Osteoblast (primary cell): ENCODE results near the gene TEX48. TPM values are rescaled to one million over a fixed set of nuclear protein-coding genes. Genes with fewer than 3 reads are reported as not detected.

Experiments
- DNase-seq: peaks from one replicate; pipeline ENCODE4 v3.0.0; 2011; ENCODE audit warnings: low spot score, mixed read lengths; ENCODE audit not compliant: insufficient read length; ENCODE audit errors: missing footprints
- H2AFZ ChIP-seq: 2 replicates; pipeline ENCODE4 v1.6.0; 2011; ENCODE audit warnings: mild to moderate bottlenecking, low read length
- H3K27ac ChIP-seq: 2 replicates; pipeline ENCODE4 v1.5.1; 2011; ENCODE audit warnings: mild to moderate bottlenecking, low read depth, low read length, moderate library complexity
- H3K27me3 ChIP-seq: 2 replicates; pipeline ENCODE4 v1.6.0; 2012; ENCODE audit warnings: mild to moderate bottlenecking, control low read depth, inconsistent platforms, low read length, moderate library complexity; ENCODE audit not compliant: insufficient read depth
- H3K36me3 ChIP-seq: 2 replicates; pipeline ENCODE4 v1.5.1; 2011; ENCODE audit warnings: mild to moderate bottlenecking, low read length, control low read depth, moderate library complexity; ENCODE audit not compliant: insufficient read depth
- H3K4me1 ChIP-seq: 2 replicates; pipeline ENCODE4 v1.5.1; 2011; ENCODE audit warnings: mild to moderate bottlenecking, low read length, control low read depth, moderate library complexity; ENCODE audit not compliant: insufficient read depth
- H3K4me2 ChIP-seq: 2 replicates; pipeline ENCODE4 v1.6.0; 2011; ENCODE audit warnings: mild to moderate bottlenecking, low read length; ENCODE audit not compliant: insufficient read depth
- H3K4me3 ChIP-seq: fragments of 200-600 bp; sonication (generic); 3 replicates; pipeline ENCODE4 v1.5.1; 2012; ENCODE audit warnings: mild to moderate bottlenecking, low read length, inconsistent platforms; ENCODE audit not compliant: insufficient read depth
- H3K79me2 ChIP-seq: 2 replicates; pipeline ENCODE4 v1.6.0; 2012; ENCODE audit warnings: mild to moderate bottlenecking, low read length, control low read depth, inconsistent platforms; ENCODE audit not compliant: insufficient read depth
- H3K9me3 ChIP-seq: 2 replicates; pipeline ENCODE4 v1.5.1; 2011; ENCODE audit warnings: low read depth, low read length, control low read depth
- H4K20me1 ChIP-seq: 2 replicates; pipeline ENCODE4 v1.6.0; 2012; ENCODE audit warnings: mild to moderate bottlenecking, low read length, control low read depth; ENCODE audit not compliant: insufficient read depth
- total RNA-seq: library from RNA; depleted of rRNA; stranded (reverse); fragments of >200 nt; gene quantifications from 2 replicates; pipeline ENCODE4 v1.2.3, GENCODE V29; 2012
- TF ChIP-seq, protein P1 (sequence below): IDR thresholded peaks from 2 replicates; pipeline ENCODE4 v1.5.1; 2011; ENCODE audit warnings: mild to moderate bottlenecking, low read depth, low read length, moderate library complexity; ENCODE audit errors: extremely low read depth

TEX48 gene
- total RNA-seq, 1 donor: not detected

DNA sequence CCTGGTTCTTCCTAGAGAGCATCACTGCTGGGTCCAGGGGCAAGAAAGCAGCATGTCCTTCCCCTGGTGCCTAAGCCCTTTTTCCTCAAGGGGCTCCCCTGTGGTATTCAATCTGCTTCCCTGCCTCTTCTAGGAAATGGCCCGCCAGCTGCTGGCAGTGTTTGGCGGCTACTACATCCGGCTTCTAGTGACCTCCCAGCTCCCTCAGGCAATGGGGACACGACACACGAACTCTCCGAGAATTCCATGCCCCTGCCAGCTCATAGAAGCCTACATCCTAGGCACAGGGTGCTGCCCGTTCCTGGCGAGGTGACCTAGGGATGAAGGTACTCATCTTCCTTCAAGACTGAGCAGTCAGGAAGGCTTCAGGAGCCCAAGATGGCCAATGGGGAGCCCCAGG, 39.0 kb downstream of the TEX48 start:
- peaks cover 16% of the 10 kb centered on the region for H3K36me3 ChIP-seq
- H3K79me2 ChIP-seq: no peaks in the 10 kb centered on the region

GRCh38 chr9:114641967-114642366, 40.0 kb downstream of the TEX48 start:
- H2AFZ ChIP-seq: no peak overlapping the region
- H3K4me1 ChIP-seq: no peaks in the 10 kb centered on the region
- TF ChIP-seq, protein P1, sequence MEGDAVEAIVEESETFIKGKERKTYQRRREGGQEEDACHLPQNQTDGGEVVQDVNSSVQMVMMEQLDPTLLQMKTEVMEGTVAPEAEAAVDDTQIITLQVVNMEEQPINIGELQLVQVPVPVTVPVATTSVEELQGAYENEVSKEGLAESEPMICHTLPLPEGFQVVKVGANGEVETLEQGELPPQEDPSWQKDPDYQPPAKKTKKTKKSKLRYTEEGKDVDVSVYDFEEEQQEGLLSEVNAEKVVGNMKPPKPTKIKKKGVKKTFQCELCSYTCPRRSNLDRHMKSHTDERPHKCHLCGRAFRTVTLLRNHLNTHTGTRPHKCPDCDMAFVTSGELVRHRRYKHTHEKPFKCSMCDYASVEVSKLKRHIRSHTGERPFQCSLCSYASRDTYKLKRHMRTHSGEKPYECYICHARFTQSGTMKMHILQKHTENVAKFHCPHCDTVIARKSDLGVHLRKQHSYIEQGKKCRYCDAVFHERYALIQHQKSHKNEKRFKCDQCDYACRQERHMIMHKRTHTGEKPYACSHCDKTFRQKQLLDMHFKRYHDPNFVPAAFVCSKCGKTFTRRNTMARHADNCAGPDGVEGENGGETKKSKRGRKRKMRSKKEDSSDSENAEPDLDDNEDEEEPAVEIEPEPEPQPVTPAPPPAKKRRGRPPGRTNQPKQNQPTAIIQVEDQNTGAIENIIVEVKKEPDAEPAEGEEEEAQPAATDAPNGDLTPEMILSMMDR: no peak
- peaks cover 16% of the 10 kb centered on the region for H3K36me3 ChIP-seq
- no peak for DNase-seq
- H3K4me3 ChIP-seq: no peak overlapping the region
- H3K27ac ChIP-seq: no peak overlapping the region
- no peaks in the 10 kb centered on the region for H4K20me1 ChIP-seq
- H3K27me3 ChIP-seq: no peaks in the 10 kb centered on the region
- no peaks in the 10 kb centered on the region for H3K79me2 ChIP-seq
- H3K9me3 ChIP-seq: no peaks in the 10 kb centered on the region
- no peak overlapping the region for H3K4me2 ChIP-seq

More for the DNA sequence above, 39.0 kb downstream of the TEX48 start:
- TF ChIP-seq, protein P1: no peak
- H3K27me3 ChIP-seq: no peaks in the 10 kb centered on the region
- H4K20me1 ChIP-seq: no peaks in the 10 kb centered on the region
- H3K4me3 ChIP-seq: no peak overlapping the region
- H2AFZ ChIP-seq: no peak overlapping the region
- H3K4me1 ChIP-seq: no peaks in the 10 kb centered on the region
- no peak overlapping the region for H3K27ac ChIP-seq
- no peak for DNase-seq
- no peaks in the 10 kb centered on the region for H3K9me3 ChIP-seq
- no peak overlapping the region for H3K4me2 ChIP-seq

DNA sequence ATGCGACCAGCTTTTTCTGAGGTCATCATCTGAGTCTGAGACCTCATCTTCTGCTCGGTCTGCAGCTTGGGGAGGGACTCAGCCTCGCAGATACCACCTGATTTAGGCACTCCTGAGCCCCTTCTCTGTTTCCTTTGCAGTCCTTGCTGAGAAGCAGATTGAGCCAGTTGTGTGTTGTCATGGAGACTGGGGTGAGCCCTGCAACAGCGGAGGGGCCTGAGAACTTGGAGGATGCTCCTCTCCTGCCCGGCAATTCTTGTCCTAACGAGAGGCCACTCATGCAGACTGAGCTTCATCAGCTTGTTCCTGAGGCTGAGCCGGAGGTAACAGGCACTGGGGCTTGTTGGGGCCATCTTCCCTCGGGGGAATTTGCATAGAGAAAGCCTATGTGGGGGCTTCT, 43.6 kb downstream of the TEX48 start:
- Histone ChIP-seq H3K27ac (no peak overlapping the region), H3K4me2 (no peak overlapping the region), H3K79me2 (no peaks in the 10 kb centered on the region), H3K9me3 (no peaks in the 10 kb centered on the region), H3K4me3 (no peak overlapping the region), H3K4me1 (peaks cover 3% of the 10 kb centered on the region), H2AFZ (no peak overlapping the region), H3K27me3 (no peaks in the 10 kb centered on the region), H3K36me3 (peaks cover 3% of the 10 kb centered on the region), H4K20me1 (no peaks in the 10 kb centered on the region)
- no peak for DNase-seq
- TF ChIP-seq, protein P1: no peak

DNA sequence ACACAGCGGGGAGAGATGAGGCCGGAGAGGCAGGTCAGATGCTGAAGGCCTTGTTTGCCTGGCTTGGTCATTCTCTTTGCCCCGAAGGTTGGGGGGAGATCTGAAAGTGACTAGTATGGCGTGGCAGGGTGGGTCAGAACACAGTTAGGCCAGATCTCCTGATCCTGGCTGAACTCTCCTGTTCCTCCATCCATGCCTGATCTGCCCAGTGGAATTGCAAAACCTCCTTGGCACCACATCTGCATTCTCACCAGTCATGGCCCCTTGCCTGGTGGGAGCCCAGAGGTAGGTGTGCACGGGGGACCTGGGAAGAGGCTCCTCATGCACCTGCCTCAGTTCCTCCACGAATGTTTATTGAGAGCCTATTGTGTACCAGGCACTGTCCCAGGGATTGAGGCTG, 47.6 kb downstream of the TEX48 start:
- H3K9me3 ChIP-seq: no peaks in the 10 kb centered on the region
- no peaks in the 10 kb centered on the region for H3K27me3 ChIP-seq
- no peak overlapping the region for H2AFZ ChIP-seq
- no peak overlapping the region for H3K4me3 ChIP-seq
- H3K79me2 ChIP-seq: no peaks in the 10 kb centered on the region
- H3K27ac ChIP-seq: no peak overlapping the region
- H3K4me2 ChIP-seq: no peak overlapping the region
- DNase-seq: no peak
- H3K36me3 ChIP-seq: peaks cover 7% of the 10 kb centered on the region
- TF ChIP-seq, protein P1: no peak
- H3K4me1 ChIP-seq: peaks cover 3% of the 10 kb centered on the region
- H4K20me1 ChIP-seq: no peaks in the 10 kb centered on the region
